Left lung (tissue), 10 donors: ENCODE data around the gene DHRS3. TPM values are rescaled to one million over a fixed set of nuclear protein-coding genes. Genes with fewer than 3 reads are reported as not detected.

Experiments
- ATAC-seq: fragments of 200-7000 bp; cut with Tn5 transposase; one replicate; pipeline ENCODE4 v1.9.1; 2020; ENCODE audit warnings: moderate library complexity
- DNase-seq, 4 donors: peaks; one replicate each; pipeline ENCODE4 v3.0.0-alpha.2; 2013 to 2020
- H3K27ac ChIP-seq, 2 donors: fragments of 200-600 bp; sonication (generic) in 1 of 2; one replicate each; pipeline versions ENCODE4 v1.5.0 to v1.8.0; 2020 to 2021
- H3K27me3 ChIP-seq, 2 donors: fragments of 200-600 bp; sonication (generic) in 1 of 2; one replicate each; pipeline versions ENCODE4 v1.5.0 to v1.8.0; 2020 to 2021
- H3K36me3 ChIP-seq, 2 donors: fragments of 200-600 bp; sonication (generic) in 1 of 2; one replicate each; pipeline versions ENCODE4 v1.5.0 to v1.8.0; 2020 to 2021
- H3K4me1 ChIP-seq, 2 donors: fragments of 200-600 bp; one replicate each; pipeline ENCODE4 v1.8.0; 2021
- H3K4me3 ChIP-seq, 2 donors: fragments of 200-600 bp; sonication (generic) in 1 of 2; one replicate each; pipeline versions ENCODE4 v1.5.0 to v1.8.0; 2020 to 2021; ENCODE audit warnings: mild to moderate bottlenecking in 1 of 2
- H3K9me3 ChIP-seq, 2 donors: fragments of 200-600 bp; sonication (generic) in 1 of 2; one replicate each; pipeline versions ENCODE4 v1.5.0 to v1.8.0; 2020 to 2021
- intact Hi-C, 2 donors: fragments of 100-400 bp; cut with DNase I; formaldehyde crosslinking; loops; one replicate each; pipeline versions ENCODE4 v1.11.2 to v1.14.2; 2022
- polyA plus RNA-seq, 6 donors: library from polyadenylated mRNA; unstranded; fragments of 120-200 nt; gene quantifications; one replicate each; pipeline ENCODE4 v1.2.1, GENCODE V29; 2013; ENCODE audit not compliant: insufficient read length in 6 of 6
- total RNA-seq, 2 donors: library from RNA; stranded (reverse); fragmentation: NEBNext Ultra II Directional; extraction: Animal tissue kit (Norgen Biotek cat#: 25700); gene quantifications; one replicate each; pipeline ENCODE4 v1.2.1, GENCODE V29; 2021
- TF ChIP-seq, protein P1 (sequence below), 2 donors: fragments of 200-600 bp; sonication (generic) in 1 of 2; IDR thresholded peaks; one replicate each; pipeline versions ENCODE4 v1.5.0 to v1.8.0; 2021; ENCODE audit warnings: antibody characterized with exemption in 2 of 2
- donor health status: DM: no; HTN: yes; CAD: no.
- donor health status: DM: no; HTN: no; CAD: no.

DHRS3 gene
- total and polyA plus RNA-seq, 8 donors = 37.3 to 120 (median 43.7) TPM

DNA sequence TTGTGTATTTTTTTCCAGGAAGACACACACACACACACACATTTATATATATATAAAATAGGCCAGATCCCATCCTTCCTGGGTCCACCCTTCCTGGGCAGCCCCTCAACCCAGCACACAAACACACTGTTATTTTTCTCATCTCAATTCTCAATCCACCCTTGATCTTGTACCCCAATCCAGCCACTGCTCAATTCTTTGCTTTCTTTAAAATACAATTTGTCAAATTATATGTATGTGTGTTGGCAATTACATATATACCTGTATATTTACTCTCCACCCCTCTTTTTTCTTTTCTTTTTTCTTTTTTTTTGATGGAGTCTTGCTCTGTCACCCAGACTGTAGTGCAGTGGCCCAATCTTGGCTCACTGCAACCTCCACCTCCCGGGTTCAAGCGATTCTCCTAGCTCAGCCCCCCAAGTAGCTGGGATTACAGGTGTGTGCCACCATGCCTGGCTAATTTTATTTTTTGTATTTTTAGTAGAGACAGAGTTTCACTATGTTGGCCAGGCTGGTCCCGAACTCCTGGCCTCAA, 88.3 kb downstream of the DHRS3 start:
- no peak overlapping the region for H3K4me3 ChIP-seq
- no peak for ATAC-seq
- H3K36me3 ChIP-seq = no peaks in the 10 kb centered on the region
- no peaks in the 10 kb centered on the region for H3K27me3 ChIP-seq
- peaks cover 21 to 36% of the 10 kb centered on the region in 2 donors for H3K4me1 ChIP-seq
- intact Hi-C loops = no loop called here
- no peaks in the 10 kb centered on the region for H3K9me3 ChIP-seq
- DNase-seq = peak in 1 of 4 donors; percentile 16
- peak overlapping the region; percentile 41 to 53 for H3K27ac ChIP-seq
- TF ChIP-seq, protein P1, sequence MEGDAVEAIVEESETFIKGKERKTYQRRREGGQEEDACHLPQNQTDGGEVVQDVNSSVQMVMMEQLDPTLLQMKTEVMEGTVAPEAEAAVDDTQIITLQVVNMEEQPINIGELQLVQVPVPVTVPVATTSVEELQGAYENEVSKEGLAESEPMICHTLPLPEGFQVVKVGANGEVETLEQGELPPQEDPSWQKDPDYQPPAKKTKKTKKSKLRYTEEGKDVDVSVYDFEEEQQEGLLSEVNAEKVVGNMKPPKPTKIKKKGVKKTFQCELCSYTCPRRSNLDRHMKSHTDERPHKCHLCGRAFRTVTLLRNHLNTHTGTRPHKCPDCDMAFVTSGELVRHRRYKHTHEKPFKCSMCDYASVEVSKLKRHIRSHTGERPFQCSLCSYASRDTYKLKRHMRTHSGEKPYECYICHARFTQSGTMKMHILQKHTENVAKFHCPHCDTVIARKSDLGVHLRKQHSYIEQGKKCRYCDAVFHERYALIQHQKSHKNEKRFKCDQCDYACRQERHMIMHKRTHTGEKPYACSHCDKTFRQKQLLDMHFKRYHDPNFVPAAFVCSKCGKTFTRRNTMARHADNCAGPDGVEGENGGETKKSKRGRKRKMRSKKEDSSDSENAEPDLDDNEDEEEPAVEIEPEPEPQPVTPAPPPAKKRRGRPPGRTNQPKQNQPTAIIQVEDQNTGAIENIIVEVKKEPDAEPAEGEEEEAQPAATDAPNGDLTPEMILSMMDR (IDR thresholded peaks at IDR 0.05) = no peak

DNA sequence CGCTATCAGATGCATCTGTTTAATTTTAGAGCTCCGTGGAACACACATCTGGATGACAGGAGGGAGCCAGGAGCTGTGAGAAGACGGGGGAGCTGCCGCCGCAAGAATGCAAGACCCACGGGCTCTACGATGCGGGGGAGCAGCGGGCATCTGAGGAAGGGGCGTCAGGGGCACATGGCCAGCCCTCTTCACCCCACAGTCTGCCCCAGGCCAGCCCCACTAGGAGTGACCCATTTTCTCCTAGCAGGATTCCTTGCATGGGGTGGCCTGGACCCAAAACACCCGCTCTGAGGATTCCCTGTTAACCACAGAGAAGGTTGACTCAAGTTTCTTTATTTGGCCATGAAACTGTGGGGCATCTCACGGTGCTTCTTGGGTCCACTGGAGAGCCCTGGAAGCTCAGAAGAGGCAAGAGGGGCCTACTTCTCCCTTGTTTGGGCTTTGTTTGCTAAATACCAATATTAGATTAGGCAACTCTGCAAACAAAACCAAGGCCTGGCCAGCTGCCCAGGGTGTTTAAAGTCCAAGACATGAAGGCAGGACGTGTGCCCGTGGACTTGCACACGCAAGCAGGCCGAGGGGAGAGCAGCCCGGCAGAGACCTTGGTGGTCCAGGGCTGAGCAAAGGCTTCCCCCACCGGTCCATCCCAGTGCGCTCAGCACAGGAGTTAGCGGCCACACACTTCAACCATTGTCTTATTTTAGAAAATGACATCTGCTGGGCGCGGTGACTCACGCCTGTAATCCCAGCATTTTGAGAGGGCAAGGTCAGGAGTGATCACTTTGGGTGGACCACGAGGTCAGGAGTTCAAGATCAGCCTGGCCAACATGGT, 89.8 kb downstream of the DHRS3 start:
- intact Hi-C loops = no loop called here
- ATAC-seq = peak; percentile 81
- Histone ChIP-seq H3K36me3 (no peaks in the 10 kb centered on the region), H3K27me3 (no peaks in the 10 kb centered on the region), H3K9me3 (no peaks in the 10 kb centered on the region), H3K4me3 (no peak overlapping the region), H3K4me1 (peaks cover 21 to 36% of the 10 kb centered on the region in 2 donors), H3K27ac (peak overlapping the region; percentile 24 to 62)
- peak in 3 of 4 donors; percentile 82 to 86 (median 84) for DNase-seq
- TF ChIP-seq, protein P1 (IDR thresholded peaks at IDR 0.05) = no peak

DNA sequence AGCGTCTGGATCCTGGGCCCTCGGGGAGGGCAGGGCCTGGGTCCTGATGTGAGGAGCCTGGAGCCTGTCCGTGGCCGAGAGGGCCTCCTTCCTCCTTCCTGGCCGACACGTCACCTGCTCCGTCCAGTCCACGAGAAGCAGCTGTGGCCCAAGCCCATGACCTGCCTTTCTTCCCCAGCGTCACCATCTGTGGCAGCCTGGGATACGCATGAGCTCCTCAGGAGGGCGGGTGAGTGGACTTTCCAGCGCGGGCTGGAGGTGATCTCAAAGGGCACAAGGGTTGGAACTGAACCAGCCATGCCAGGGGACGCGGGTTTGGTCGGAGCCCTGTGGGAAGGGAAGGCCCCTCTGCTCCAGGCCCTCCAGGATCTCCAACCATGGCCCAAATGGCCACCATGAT, 90.4 kb downstream of the DHRS3 start:
- H3K36me3 ChIP-seq = no peaks in the 10 kb centered on the region
- intact Hi-C loops = no loop called here
- peak overlapping the region in 1 of 2 donors; percentile 62 for H3K27ac ChIP-seq
- DNase-seq (peak in 1 of 4 donors; percentile 57), ATAC-seq (no peak)
- no peak overlapping the region for H3K4me3 ChIP-seq
- TF ChIP-seq, protein P1 (IDR thresholded peaks at IDR 0.05) = no peak
- no peaks in the 10 kb centered on the region for H3K27me3 ChIP-seq
- peaks cover 21 to 36% of the 10 kb centered on the region in 2 donors for H3K4me1 ChIP-seq
- H3K9me3 ChIP-seq = no peaks in the 10 kb centered on the region

DNA sequence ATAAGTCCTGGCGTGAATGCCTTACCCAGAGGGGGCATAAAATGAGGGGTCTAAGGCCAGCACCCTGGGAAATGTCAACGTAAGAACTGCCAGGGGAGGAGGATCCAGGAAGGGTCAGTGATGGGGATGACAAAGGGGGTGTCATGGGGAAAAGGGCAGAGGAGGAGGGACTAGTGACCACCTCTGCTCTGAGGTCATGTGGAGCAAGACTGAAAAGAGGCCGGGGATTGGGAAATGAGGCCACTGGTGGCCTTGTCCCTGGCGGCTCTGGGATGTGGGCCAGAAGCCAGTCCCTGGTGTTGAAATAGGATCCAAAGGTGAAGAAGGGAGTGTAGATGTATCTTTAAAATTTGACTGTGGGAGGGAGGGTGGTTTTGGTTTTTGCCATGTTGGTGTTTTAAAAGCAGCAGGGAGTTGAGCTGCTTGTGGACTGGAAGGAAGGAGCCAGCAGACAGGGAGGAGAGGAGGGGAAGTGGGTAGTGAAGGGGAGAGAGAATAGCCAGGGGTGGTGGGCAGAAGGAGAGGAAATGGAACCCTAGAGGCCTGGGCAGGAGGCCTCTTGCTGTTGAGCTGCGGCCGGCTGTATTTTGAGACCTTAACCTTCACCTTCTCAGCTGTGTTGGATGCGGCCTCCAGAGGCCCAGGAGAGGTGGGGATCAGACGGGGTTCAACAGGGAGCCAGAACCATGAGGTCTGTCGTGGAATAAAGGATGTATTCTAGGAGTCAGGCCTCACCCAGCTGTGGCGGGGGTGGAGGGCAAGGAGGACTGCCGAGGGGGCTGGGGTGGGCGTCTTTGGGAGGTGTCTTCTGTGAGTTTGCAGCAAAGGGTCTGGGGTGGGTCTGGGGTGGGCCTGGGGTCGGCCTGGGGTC, 92.5 kb downstream of the DHRS3 start:
- Histone ChIP-seq H3K4me1 (peaks cover 19 to 36% of the 10 kb centered on the region in 2 donors), H3K9me3 (no peaks in the 10 kb centered on the region), H3K27ac (no peak overlapping the region), H3K4me3 (no peak overlapping the region), H3K36me3 (no peaks in the 10 kb centered on the region), H3K27me3 (no peaks in the 10 kb centered on the region)
- peak in 2 of 4 donors; percentile 62 to 66 for DNase-seq
- intact Hi-C loops = no loop called here
- TF ChIP-seq, protein P1 (IDR thresholded peaks at IDR 0.05) = no peak
- peak; percentile 26 for ATAC-seq
